GM12878 (cell line): ENCODE results near the gene MRPS27.

Source experiments
- CTCF ChIP-seq, 3 experiments: IDR thresholded peaks in 2 of 3; conservative IDR thresholded peaks in 1 of 3; 2 replicates each; pipeline ENCODE4 v1.5.1; 2011; ENCODE audit warnings: low read depth in 3 of 3, low read length in 3 of 3, mild to moderate bottlenecking in 3 of 3, control low read depth in 2 of 3, moderate library complexity in 2 of 3, inconsistent platforms in 1 of 3, mixed read lengths in 1 of 3; ENCODE audit not compliant: control insufficient read depth in 2 of 3, insufficient read depth in 1 of 3; ENCODE audit errors: extremely low read depth in 1 of 3
- POLR2AphosphoS5 ChIP-seq: IDR thresholded peaks from 2 replicates; pipeline ENCODE4 v1.6.1; 2011; ENCODE audit warnings: mild to moderate bottlenecking, low read length, inconsistent platforms
- POU2F2 ChIP-seq: IDR thresholded peaks from 3 replicates; pipeline ENCODE4 v1.6.1; 2011; ENCODE audit warnings: low read depth, mild to moderate bottlenecking, low read length, borderline replicate concordance
- RCOR1 ChIP-seq: conservative IDR thresholded peaks from 2 replicates; pipeline ENCODE4 v1.6.1; 2012; ENCODE audit warnings: low read depth, low read length, improper control_type of control experiment

- no peak for TF ChIP-seq CTCF (IDR thresholded peaks at IDR 0.05 in 2 of 3, conservative IDR thresholded peaks at IDR 0.05 in 1 of 3; ENCODE audit: control insufficient read depth in 2 of 3, extremely low read depth in 1 of 3, insufficient read depth in 1 of 3, low read depth in 3 of 3, low read length in 3 of 3)
- no peak for TF ChIP-seq RCOR1
- TF ChIP-seq POU2F2 = no peak
- no peak for TF ChIP-seq POLR2AphosphoS5
These were observed 147.3 kb downstream of the MRPS27 start for GRCh38 chr5:72172786-72173185.
